Prostate gland (tissue), 2 donors: ENCODE results near the gene OR5F1. TPM values are rescaled to one million over a fixed set of nuclear protein-coding genes. Genes with fewer than 3 reads are reported as not detected.

Experiments
- DNase-seq: peaks from one replicate; pipeline ENCODE4 v3.0.0-alpha.2; 2019; ENCODE audit warnings: low spot score
- H3K27ac ChIP-seq, 2 donors: fragments of 200-600 bp; sonication (generic); 2 replicates each; pipeline ENCODE4 v1.5.1; 2017 to 2019
- H3K27me3 ChIP-seq: fragments of 200-600 bp; sonication (generic); replicated peaks from 2 replicates; pipeline ENCODE4 v1.5.1; 2019; ENCODE audit not compliant: insufficient read depth
- H3K36me3 ChIP-seq, 2 donors: fragments of 200-600 bp; sonication (generic); 1 replicate in 1 of 2; 2 replicates in 1 of 2; pipeline versions ENCODE4 v1.5.1 to v1.8.1; 2017 to 2019
- H3K4me1 ChIP-seq: fragments of 200-600 bp; sonication (generic); replicated peaks from 2 replicates; pipeline ENCODE4 v1.5.1; 2019
- H3K4me3 ChIP-seq, 2 donors: fragments of 200-600 bp; sonication (generic); 2 replicates each; pipeline ENCODE4 v1.5.1; 2017 to 2019
- H3K9me3 ChIP-seq: fragments of 200-600 bp; sonication (generic); 2 replicates; pipeline ENCODE4 v1.5.1; 2017
- POLR2A ChIP-seq: fragments of 450-650 bp; IDR thresholded peaks from one replicate; pipeline ENCODE4 v1.6.1; 2016; ENCODE audit warnings: antibody characterized with exemption, mild to moderate bottlenecking
- POLR2AphosphoS5 ChIP-seq: sonication (generic); formaldehyde crosslinking; IDR thresholded peaks from one replicate; pipeline ENCODE4 v1.6.1; 2017; ENCODE audit warnings: antibody characterized with exemption
- WGBS: methylation state at CpG from one replicate; pipeline ENCODE4 v1.1.5; 2018; 5-methylcytosine and 5-hydroxymethylcytosine counted together
- intact Hi-C: fragments of 100-400 bp; cut with DNase I; formaldehyde crosslinking; loops from one replicate; pipeline ENCODE4 v1.14.2; 2022
- total RNA-seq, 2 donors: library from RNA; depleted of rRNA; stranded (reverse); fragments of >200 nt; gene quantifications; one replicate each; pipeline ENCODE4 v1.1.0, GENCODE V29; 2016
- TF ChIP-seq, protein P1 (sequence below), 4 experiments: fragments of 200-600 bp in 2 of 4; fragments of 450-650 bp in 2 of 4; sonication (generic) in 2 of 4; IDR thresholded peaks; 1 replicate in 3 of 4; 2 replicates in 1 of 4; pipeline ENCODE4 v1.5.1; 2016 to 2019; ENCODE audit warnings: antibody characterized with exemption in 4 of 4, mild to moderate bottlenecking in 2 of 4, moderate library complexity in 2 of 4

Gene OR5F1
- total RNA-seq = not detected

DNA sequence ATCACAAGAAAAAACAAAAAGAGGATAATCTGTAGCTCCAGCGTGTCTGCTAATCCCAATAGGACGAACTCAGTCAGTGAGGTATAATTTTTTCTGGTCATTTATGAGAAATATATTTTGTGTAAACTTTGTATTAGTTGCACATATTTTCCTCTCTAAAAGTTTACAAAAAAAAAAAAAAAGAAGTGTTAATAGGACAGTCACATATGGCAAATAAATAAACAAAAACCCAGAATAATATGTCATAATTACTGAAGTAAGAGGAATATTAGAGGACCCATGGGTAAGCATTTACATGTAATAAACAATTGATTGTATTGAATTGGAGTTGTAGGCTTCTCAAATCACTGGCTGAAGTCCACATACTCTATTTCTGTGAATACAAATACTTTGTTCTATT lies at the start of gene OR5F1:
OR5F1 (minus strand) TSS at position 101 of the 400 bp plus-strand sequence; CDS start at position 101, 0 bp downstream.
- WGBS = 74% methylated on average over 2 of the region's 2 CpGs
- H3K4me1 ChIP-seq = no peaks in the 10 kb centered on the region
- H3K4me3 ChIP-seq = no peak within 1 kb of the TSS
- H3K27ac ChIP-seq = no peak within 1 kb of the TSS
- no peaks in the 10 kb centered on the region for H3K9me3 ChIP-seq
- H3K27me3 ChIP-seq = no peaks in the 10 kb centered on the region
- H3K36me3 ChIP-seq = no peaks in the 10 kb centered on the region
- DNase-seq = no peak
- TF ChIP-seq, protein P1, sequence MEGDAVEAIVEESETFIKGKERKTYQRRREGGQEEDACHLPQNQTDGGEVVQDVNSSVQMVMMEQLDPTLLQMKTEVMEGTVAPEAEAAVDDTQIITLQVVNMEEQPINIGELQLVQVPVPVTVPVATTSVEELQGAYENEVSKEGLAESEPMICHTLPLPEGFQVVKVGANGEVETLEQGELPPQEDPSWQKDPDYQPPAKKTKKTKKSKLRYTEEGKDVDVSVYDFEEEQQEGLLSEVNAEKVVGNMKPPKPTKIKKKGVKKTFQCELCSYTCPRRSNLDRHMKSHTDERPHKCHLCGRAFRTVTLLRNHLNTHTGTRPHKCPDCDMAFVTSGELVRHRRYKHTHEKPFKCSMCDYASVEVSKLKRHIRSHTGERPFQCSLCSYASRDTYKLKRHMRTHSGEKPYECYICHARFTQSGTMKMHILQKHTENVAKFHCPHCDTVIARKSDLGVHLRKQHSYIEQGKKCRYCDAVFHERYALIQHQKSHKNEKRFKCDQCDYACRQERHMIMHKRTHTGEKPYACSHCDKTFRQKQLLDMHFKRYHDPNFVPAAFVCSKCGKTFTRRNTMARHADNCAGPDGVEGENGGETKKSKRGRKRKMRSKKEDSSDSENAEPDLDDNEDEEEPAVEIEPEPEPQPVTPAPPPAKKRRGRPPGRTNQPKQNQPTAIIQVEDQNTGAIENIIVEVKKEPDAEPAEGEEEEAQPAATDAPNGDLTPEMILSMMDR (IDR thresholded peaks at IDR 0.05) = no peak
- TF ChIP-seq POLR2A = no peak
- intact Hi-C loops = no loop called here

DNA sequence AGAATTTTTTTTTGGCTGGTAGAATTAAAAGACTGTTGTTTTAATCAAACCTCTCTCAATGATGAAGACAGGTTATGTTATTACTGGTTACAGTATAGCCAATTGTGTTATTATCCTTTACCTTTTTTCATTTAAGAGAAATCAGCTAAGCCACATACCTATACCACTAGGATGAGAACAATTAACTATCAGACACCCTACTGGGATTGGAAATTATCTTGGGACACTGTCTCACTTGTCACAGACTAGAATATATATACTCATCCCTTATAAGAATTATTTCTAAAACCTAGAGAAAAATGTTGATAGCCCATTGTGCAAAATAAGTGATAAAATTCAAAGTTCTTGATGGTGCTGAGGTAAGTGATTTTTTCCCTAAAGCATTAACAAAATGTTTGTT lies 32.9 kb upstream of the OR5F1 start, which contains the start of gene OR5AS1:
OR5AS1 (plus strand) TSS at position 301 of the 400 bp plus-strand sequence. CDS start 2,765 bp downstream, outside the sequence.
- Histone ChIP-seq H3K4me1 (no peaks in the 10 kb centered on the region), H3K36me3 (no peaks in the 10 kb centered on the region), H3K9me3 (no peaks in the 10 kb centered on the region), H3K27me3 (no peaks in the 10 kb centered on the region), H3K4me3 (no peak within 1 kb of the TSS), H3K27ac (no peak within 1 kb of the TSS)
- intact Hi-C loops = no loop called here
- TF ChIP-seq POLR2AphosphoS5 (no peak), POLR2A (no peak)
- TF ChIP-seq, protein P1 (IDR thresholded peaks at IDR 0.05) = no peak
- DNase-seq = no peak

DNA sequence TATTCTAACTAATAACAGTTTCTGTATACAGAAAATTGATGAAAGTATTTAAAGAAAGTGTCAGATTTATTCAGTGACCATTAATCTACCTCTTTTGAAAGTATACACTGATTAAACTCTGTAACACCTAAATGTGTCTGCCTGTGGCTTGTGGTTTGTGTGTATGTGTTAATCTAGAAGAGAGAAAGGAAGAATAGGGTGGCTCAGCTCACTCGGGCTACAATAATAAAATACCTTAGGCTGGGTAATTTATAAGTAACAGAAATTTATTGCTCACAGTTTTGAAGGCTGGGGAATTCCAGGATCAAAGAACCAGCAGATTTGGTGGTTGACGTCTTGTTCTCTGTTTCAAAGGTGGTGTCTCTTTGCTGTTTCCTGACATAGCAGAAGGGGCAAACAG lies 19.4 kb upstream of the OR5F1 start:
- WGBS = 45% methylated on average over 2 of the region's 2 CpGs
- DNase-seq = no peak
- Histone ChIP-seq H3K4me1 (no peaks in the 10 kb centered on the region), H3K27me3 (no peaks in the 10 kb centered on the region), H3K27ac (no peak overlapping the region), H3K36me3 (no peaks in the 10 kb centered on the region), H3K4me3 (no peak overlapping the region), H3K9me3 (no peaks in the 10 kb centered on the region)
- no peak for TF ChIP-seq POLR2AphosphoS5
- TF ChIP-seq, protein P1 (IDR thresholded peaks at IDR 0.05) = no peak
- no peak for TF ChIP-seq POLR2A
- intact Hi-C loops = no loop called here

DNA sequence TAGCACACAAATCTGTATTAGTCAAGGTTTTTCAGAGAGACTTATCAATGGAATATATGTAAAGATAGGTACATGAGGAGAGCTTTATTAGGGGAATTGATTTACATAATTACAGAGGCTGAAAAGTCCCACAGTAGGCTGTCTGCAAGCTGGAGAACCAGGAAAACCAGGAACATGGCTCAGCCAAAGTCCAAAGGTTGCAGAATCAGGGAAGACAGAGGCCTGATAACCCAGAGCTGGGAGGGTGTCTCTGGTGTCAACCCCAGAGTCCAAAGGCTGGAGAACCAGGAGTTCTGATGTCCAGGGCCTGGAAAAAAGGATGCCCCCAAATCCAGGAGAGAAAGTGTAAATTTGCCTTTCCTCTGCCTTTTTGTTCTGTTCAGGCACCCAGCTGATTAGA lies 16.3 kb upstream of the OR5F1 start:
- Histone ChIP-seq H3K27me3 (no peaks in the 10 kb centered on the region), H3K36me3 (no peaks in the 10 kb centered on the region), H3K27ac (no peak overlapping the region), H3K4me1 (no peaks in the 10 kb centered on the region), H3K4me3 (no peak overlapping the region), H3K9me3 (no peaks in the 10 kb centered on the region)
- intact Hi-C loops = no loop called here
- DNase-seq = no peak
- TF ChIP-seq POLR2AphosphoS5 (no peak), POLR2A (no peak)
- TF ChIP-seq, protein P1 (IDR thresholded peaks at IDR 0.05) = no peak

DNA sequence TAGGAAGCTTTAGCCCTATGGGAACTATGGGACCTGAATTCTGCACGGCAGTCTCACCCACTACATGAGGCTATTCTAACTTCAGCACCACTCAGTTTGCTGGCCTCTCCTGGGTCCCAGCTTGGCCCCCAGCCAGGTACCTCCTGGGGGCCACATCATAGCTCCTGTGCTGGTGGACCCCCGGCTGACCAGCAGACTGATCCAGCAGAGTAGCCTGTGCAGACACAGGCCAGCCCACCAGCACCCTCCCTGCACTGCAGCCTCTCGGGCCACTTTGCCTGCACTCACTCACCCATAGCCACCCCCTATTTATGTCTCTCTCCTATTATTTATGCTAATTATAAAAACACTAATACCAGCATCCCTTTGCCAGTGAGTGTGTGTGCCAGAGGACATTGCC lies 23.5 kb downstream of the OR5F1 start:
- no peak for DNase-seq
- H3K27ac ChIP-seq = no peak overlapping the region
- no peaks in the 10 kb centered on the region for H3K4me1 ChIP-seq
- intact Hi-C loops = no loop called here
- no peaks in the 10 kb centered on the region for H3K9me3 ChIP-seq
- WGBS = 90% methylated on average over 3 of the region's 3 CpGs
- TF ChIP-seq, protein P1 (IDR thresholded peaks at IDR 0.05) = no peak
- no peaks in the 10 kb centered on the region for H3K36me3 ChIP-seq
- H3K27me3 ChIP-seq = no peaks in the 10 kb centered on the region
- H3K4me3 ChIP-seq = no peak overlapping the region
